ENCODE results near the gene MAP1B. TPM values are rescaled to one million over a fixed set of nuclear protein-coding genes. Genes with fewer than 3 reads are reported as not detected.
A peak's percentile ranks its signal among the peaks of the same experiment; 100 is the strongest.

The MAP1B gene
- total RNA-seq, 1 donor from 2014 or later: 1,059 TPM

GRCh38 chr5:72183101-72183520 is 75.8 kb downstream of the MAP1B start:
- H3K9me3 ChIP-seq: no peaks in the 10 kb centered on the region
- no peak for DNase-seq (ENCODE audit: low spot score in 2 of 2)
- H3K36me3 ChIP-seq: peaks cover 7 to 39% of the 10 kb centered on the region in 2 donors
- no peak for TF ChIP-seq CTCF (IDR thresholded peaks at IDR 0.05)
- H3K4me1 ChIP-seq: peaks cover 20 to 80% of the 10 kb centered on the region in 2 donors
- intact Hi-C loops (cut with DNase I): no loop called here
- peak overlapping the region; percentile 18 to 61 for H3K4me3 ChIP-seq
- no peaks in the 10 kb centered on the region for H3K27me3 ChIP-seq
- peak overlapping the region; percentile 88 to 95 for H3K27ac ChIP-seq

GRCh38 chr5:72184408-72184807 is 77.1 kb downstream of the MAP1B start:
- H3K27me3 ChIP-seq: no peaks in the 10 kb centered on the region
- no peaks in the 10 kb centered on the region for H3K9me3 ChIP-seq
- peaks cover 9 to 52% of the 10 kb centered on the region in 2 donors for H3K36me3 ChIP-seq
- H3K27ac ChIP-seq: peak overlapping the region; percentile 88 to 95
- H3K4me3 ChIP-seq: peak overlapping the region in 1 of 2 donors; percentile 61
- no peak for DNase-seq (ENCODE audit: low spot score in 2 of 2)
- H3K4me1 ChIP-seq: peaks cover 16 to 71% of the 10 kb centered on the region in 2 donors
- TF ChIP-seq CTCF (IDR thresholded peaks at IDR 0.05): no peak
- intact Hi-C loops (cut with DNase I): no loop called here

GRCh38 chr5:72185496-72186329 is 78.4 kb downstream of the MAP1B start:
- intact Hi-C loops (cut with DNase I): loop anchor here (5.0 kb wide), 1 partner anchor 63 kb away; no protein-coding TSS in a partner anchor
- no peak for DNase-seq (ENCODE audit: low spot score in 2 of 2)

GRCh38 chr5:72187388-72188075 is 80.3 kb downstream of the MAP1B start:
- H3K27ac ChIP-seq: peak overlapping the region; percentile 43 to 88
- DNase-seq (ENCODE audit: low spot score in 2 of 2): no peak
- H3K9me3 ChIP-seq: no peaks in the 10 kb centered on the region
- H3K36me3 ChIP-seq: peaks cover 9 to 67% of the 10 kb centered on the region in 2 donors
- no peak for TF ChIP-seq CTCF (IDR thresholded peaks at IDR 0.05)
- no peak overlapping the region for H3K4me3 ChIP-seq
- H3K4me1 ChIP-seq: peaks cover 17 to 65% of the 10 kb centered on the region in 2 donors
- intact Hi-C loops (cut with DNase I): loop anchor here (5.0 kb wide), 1 partner anchor 65 kb away; no protein-coding TSS in a partner anchor
- no peaks in the 10 kb centered on the region for H3K27me3 ChIP-seq

More at GRCh38 chr5:72185496-72186329, 78.4 kb downstream of the MAP1B start:
- H3K36me3 ChIP-seq: peaks cover 9 to 65% of the 10 kb centered on the region in 2 donors
- H3K4me3 ChIP-seq: peak overlapping the region in 1 of 2 donors; percentile 3
- no peak for TF ChIP-seq CTCF (IDR thresholded peaks at IDR 0.05)
- H3K27ac ChIP-seq: peak overlapping the region; percentile 15 to 88
- H3K4me1 ChIP-seq: peaks cover 16 to 69% of the 10 kb centered on the region in 2 donors
- no peaks in the 10 kb centered on the region for H3K27me3 ChIP-seq
- no peaks in the 10 kb centered on the region for H3K9me3 ChIP-seq

- no peak for DNase-seq (ENCODE audit: low spot score in 2 of 2)
- no peaks in the 10 kb centered on the region for H3K9me3 ChIP-seq
- no peaks in the 10 kb centered on the region for H3K27me3 ChIP-seq
- intact Hi-C loops (cut with DNase I): loop anchor here (5.0 kb wide), 1 partner anchor 66 kb away; no protein-coding TSS in a partner anchor
- peaks cover 15 to 59% of the 10 kb centered on the region in 2 donors for H3K4me1 ChIP-seq
- H3K36me3 ChIP-seq: peaks cover 9 to 67% of the 10 kb centered on the region in 2 donors
- H3K4me3 ChIP-seq: no peak overlapping the region
- H3K27ac ChIP-seq: peak overlapping the region; percentile 43 to 62
- no peak for TF ChIP-seq CTCF (IDR thresholded peaks at IDR 0.05)
These were observed 80.9 kb downstream of the MAP1B start for GRCh38 chr5:72188166-72188565.
